ENCODE data around the gene LLGL1. TPM values are rescaled to one million over a fixed set of nuclear protein-coding genes. Genes with fewer than 3 reads are reported as not detected.

The LLGL1 gene
- total and polyA plus RNA-seq, 2 donors (not counting 3 experiments of a cell fraction or from before 2014, with no cell fraction given) = 34.9 to 47.1 TPM

DNA sequence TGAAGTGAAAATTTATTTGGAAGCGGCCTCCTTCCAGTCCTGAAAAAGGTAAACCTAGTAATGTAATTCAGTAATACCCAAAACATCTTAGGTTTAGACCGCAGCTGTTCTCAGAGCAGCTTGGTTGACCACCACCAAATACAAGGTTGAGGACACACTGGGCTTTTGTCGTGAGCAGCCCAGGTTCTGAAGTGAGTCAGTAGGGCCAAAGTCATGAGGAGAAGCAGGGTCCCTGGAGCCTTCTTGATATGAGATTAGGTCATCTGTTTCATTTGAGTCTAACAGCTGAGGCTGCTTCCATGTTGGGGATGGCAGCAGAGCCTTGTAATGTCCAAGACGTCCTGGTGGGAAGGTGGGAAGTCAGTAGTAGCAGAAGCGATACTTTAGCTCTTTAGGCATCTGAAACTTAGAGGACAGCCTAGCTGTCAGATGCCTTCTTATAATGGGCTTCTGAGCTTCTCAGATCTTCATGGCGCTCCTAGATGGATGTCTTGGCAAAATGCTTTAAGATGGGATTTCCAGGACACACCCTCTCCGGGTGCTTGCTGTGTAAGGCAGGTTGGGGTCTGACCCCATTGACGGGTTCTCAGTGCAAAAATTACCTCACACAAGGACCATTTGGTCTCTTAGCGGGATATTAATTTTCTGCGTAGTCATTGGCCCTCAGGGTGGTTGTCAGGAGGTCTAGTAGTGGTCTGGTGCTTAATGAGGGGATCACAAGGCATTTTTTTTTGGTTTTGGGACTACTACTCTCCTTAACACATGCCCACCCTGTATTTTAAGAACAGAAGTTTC is 39.4 kb upstream of the LLGL1 start:
- DNase-seq (ENCODE audit: low read depth, low spot score) (peak; percentile 37), FAIRE-seq (peak; percentile 79)
- intact Hi-C loops (cut with micrococcal nuclease) = no loop called here
- dilution Hi-C loops (cut with MboI; ENCODE audit: extremely low pct_ligation_motif_present, low sequenced_read_pairs) = no loop called here
- no peak for TF ChIP-seq JUN (IDR thresholded peaks at IDR 0.05; ENCODE audit: borderline replicate concordance, insufficient read depth, insufficient read length, low read depth)
- TF ChIP-seq MAX (IDR thresholded peaks at IDR 0.05; ENCODE audit: insufficient read depth, insufficient read length) = no peak
- no peak for TF ChIP-seq POLR2AphosphoS5 (IDR thresholded peaks at IDR 0.05; ENCODE audit: insufficient read depth, low read depth, low read length)
- TF ChIP-seq FOS (IDR thresholded peaks at IDR 0.05; ENCODE audit: borderline replicate concordance, insufficient read depth, low read length) = no peak
- no peak for TF ChIP-seq GATA2 (IDR thresholded peaks at IDR 0.05; ENCODE audit: insufficient read depth, insufficient read length, low read depth, low read length)
- TF ChIP-seq MYC (IDR thresholded peaks at IDR 0.05; ENCODE audit: low read depth, low read length) = no peak
- TF ChIP-seq POLR2A (IDR thresholded peaks at IDR 0.05; ENCODE audit: low read depth, low read length) = no peak
- TF ChIP-seq, protein P1, sequence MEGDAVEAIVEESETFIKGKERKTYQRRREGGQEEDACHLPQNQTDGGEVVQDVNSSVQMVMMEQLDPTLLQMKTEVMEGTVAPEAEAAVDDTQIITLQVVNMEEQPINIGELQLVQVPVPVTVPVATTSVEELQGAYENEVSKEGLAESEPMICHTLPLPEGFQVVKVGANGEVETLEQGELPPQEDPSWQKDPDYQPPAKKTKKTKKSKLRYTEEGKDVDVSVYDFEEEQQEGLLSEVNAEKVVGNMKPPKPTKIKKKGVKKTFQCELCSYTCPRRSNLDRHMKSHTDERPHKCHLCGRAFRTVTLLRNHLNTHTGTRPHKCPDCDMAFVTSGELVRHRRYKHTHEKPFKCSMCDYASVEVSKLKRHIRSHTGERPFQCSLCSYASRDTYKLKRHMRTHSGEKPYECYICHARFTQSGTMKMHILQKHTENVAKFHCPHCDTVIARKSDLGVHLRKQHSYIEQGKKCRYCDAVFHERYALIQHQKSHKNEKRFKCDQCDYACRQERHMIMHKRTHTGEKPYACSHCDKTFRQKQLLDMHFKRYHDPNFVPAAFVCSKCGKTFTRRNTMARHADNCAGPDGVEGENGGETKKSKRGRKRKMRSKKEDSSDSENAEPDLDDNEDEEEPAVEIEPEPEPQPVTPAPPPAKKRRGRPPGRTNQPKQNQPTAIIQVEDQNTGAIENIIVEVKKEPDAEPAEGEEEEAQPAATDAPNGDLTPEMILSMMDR (IDR thresholded peaks at IDR 0.05; ENCODE audit: extremely low read depth in 1 of 2, insufficient read depth in 1 of 2, low read depth in 1 of 2, low read length in 2 of 2) = no peak
- no peak for TF ChIP-seq EZH2 (IDR thresholded peaks at IDR 0.05; ENCODE audit: borderline replicate concordance, low read depth, low read length, severe bottlenecking)
- Histone ChIP-seq H3K4me1 (ENCODE audit: control insufficient read depth, extremely low read depth, insufficient read depth, low read length) (peaks cover 62% of the 10 kb centered on the region), H2AFZ (ENCODE audit: low read depth, low read length) (no peak overlapping the region), H3K4me3 (replicated peaks in 1 of 3; ENCODE audit: insufficient read depth in 1 of 3, low read depth in 1 of 3, low read length in 3 of 3) (peak overlapping the region; percentile 79 to 94 (median 80)), H3K9me1 (replicated peaks; ENCODE audit: control insufficient read depth, extremely low read depth, insufficient read depth, low read length) (no peaks in the 10 kb centered on the region), H3K9ac (replicated peaks; ENCODE audit: extremely low read depth, insufficient read depth, low read length) (peak overlapping the region; percentile 25), H3K4me2 (ENCODE audit: insufficient read depth, low read length) (peak overlapping the region; percentile 93), H3K27me3 (ENCODE audit: control insufficient read depth in 2 of 2, insufficient read depth in 2 of 2, low read length in 2 of 2) (no peaks in the 10 kb centered on the region), H3K27ac (ENCODE audit: insufficient read depth, low read depth, low read length) (peak overlapping the region; percentile 25), H3K79me2 (ENCODE audit: control insufficient read depth, insufficient read depth, low read length) (peaks cover 70% of the 10 kb centered on the region), H3K9me3 (replicated peaks; ENCODE audit: control insufficient read depth, insufficient read depth, low read length) (no peaks in the 10 kb centered on the region), H3K36me3 (ENCODE audit: control insufficient read depth in 2 of 2, extremely low read depth in 1 of 2, insufficient read depth in 2 of 2, low read length in 2 of 2) (no peaks in the 10 kb centered on the region), H4K20me1 (replicated peaks; ENCODE audit: control insufficient read depth, extremely low read depth, insufficient read depth, low read length) (no peaks in the 10 kb centered on the region)
- ChIA-PET POLR2A (interaction anchor here (0.6 kb wide), 1 partner anchor 14 kb away, joined by 4 read pairs; no protein-coding TSS in a partner anchor), CTCF (interaction anchor here (0.8 to 1.8 kb wide), 3 partner anchors 16 to 46 kb away, joined by 3 to 8 read pairs (median 4); no protein-coding TSS in a partner anchor)
- BruUV-seq (replicated peaks) = no TSS peak
